HepG2 (cell line): ENCODE measurements around the gene RAB27B. TPM values are rescaled to one million over a fixed set of nuclear protein-coding genes. Genes with fewer than 3 reads are reported as not detected.

Source experiments
- ATAC-seq: fragments of 200-7000 bp; cut with Tn5 transposase; 3 replicates; pipeline ENCODE4 v1.9.1; 2020; ENCODE audit warnings: mild to moderate bottlenecking, moderate library complexity
- BruUV-seq: library from RNA; stranded (reverse); fragments of 400-500 nt; replicated peaks from 2 replicates; lab custom pipeline; 2021; lab: Mats Ljungman, UMichigan
- CTCF ChIA-PET: fragments of 300-600 bp; formaldehyde crosslinking; extraction: SDS; loops from one replicate; lab custom pipeline; 2021; ENCODE audit warnings: low total read pairs, inconsistent platforms, low intra/inter-chr PET ratio; lab: Yijun Ruan, JAX
- POLR2A ChIA-PET: fragments of 350-600 bp; sonication (Branson Sonifier 250); formaldehyde crosslinking; loops from one replicate; lab custom pipeline; 2020; ENCODE audit warnings: antibody characterized with exemption, inconsistent platforms; lab: Yijun Ruan, JAX
- DNase-seq: peaks from one replicate; pipeline ENCODE4 v3.0.0-alpha.2; 2015; ENCODE audit warnings: low spot score
- FAIRE-seq: peaks from 3 replicates; lab custom pipeline; 2011; peaks lifted over from hg19 to GRCh38; lab: Jason Lieb, UNC
- H2AFZ ChIP-seq: one replicate; pipeline ENCODE4 v1.6.1; 2011; ENCODE audit warnings: low read length, inconsistent platforms
- H3K27ac ChIP-seq: fragments of 300-600 bp; 3 replicates; pipeline ENCODE4 v1.8.0; 2011; ENCODE audit warnings: mixed run types, mild to moderate bottlenecking, mixed read lengths, low read length, inconsistent platforms; ENCODE audit not compliant: insufficient read depth; ENCODE audit errors: extremely low read length
- H3K27me3 ChIP-seq, 2 experiments: fragments of 200-600 bp in 1 of 2; 2 replicates in 1 of 2; 3 replicates in 1 of 2; pipeline versions ENCODE4 v1.6.0 to v1.8.0; 2011; ENCODE audit warnings: low read length in 2 of 2, mild to moderate bottlenecking in 2 of 2, moderate library complexity in 2 of 2, inconsistent platforms in 1 of 2; ENCODE audit not compliant: insufficient read depth in 2 of 2, control insufficient read depth in 1 of 2
- H3K36me3 ChIP-seq, 2 experiments: fragments of 200-600 bp in 1 of 2; replicated peaks in 1 of 2; 2 replicates in 1 of 2; 3 replicates in 1 of 2; pipeline versions ENCODE4 v1.5.1 to v1.8.0; 2011; ENCODE audit warnings: low read length in 2 of 2, inconsistent platforms in 1 of 2; ENCODE audit not compliant: insufficient read depth in 2 of 2, control insufficient read depth in 1 of 2
- H3K4me1 ChIP-seq: 2 replicates; pipeline ENCODE4 v1.5.1; 2012; ENCODE audit warnings: low read length, inconsistent platforms; ENCODE audit not compliant: insufficient read depth
- H3K4me2 ChIP-seq: 2 replicates; pipeline ENCODE4 v1.6.0; 2011; ENCODE audit warnings: low read depth, low read length, inconsistent platforms
- H3K4me3 ChIP-seq, 3 experiments: fragments of 200-600 bp in 1 of 3; sonication (generic), shearing (Covaris generic) in 1 of 3; replicated peaks in 1 of 3; 2 replicates each; pipeline ENCODE4 v1.5.1; 2011 to 2016; ENCODE audit warnings: low read length in 3 of 3, inconsistent platforms in 2 of 3, low read depth in 2 of 3, mild to moderate bottlenecking in 2 of 3, control low read depth in 1 of 3, mixed read lengths in 1 of 3; ENCODE audit not compliant: insufficient read depth in 1 of 3
- H3K79me2 ChIP-seq: one replicate; pipeline ENCODE4 v1.6.1; 2011; ENCODE audit warnings: low read length, inconsistent platforms; ENCODE audit not compliant: insufficient read depth
- H3K9ac ChIP-seq: 2 replicates; pipeline ENCODE4 v1.6.0; 2011; ENCODE audit warnings: mild to moderate bottlenecking, low read depth, low read length, inconsistent platforms; ENCODE audit not compliant: insufficient read depth
- H3K9me3 ChIP-seq: 2 replicates; pipeline ENCODE4 v1.5.1; 2012; ENCODE audit warnings: mild to moderate bottlenecking, low read length
- H4K20me1 ChIP-seq: 2 replicates; pipeline ENCODE4 v1.6.0; 2011; ENCODE audit warnings: inconsistent platforms, mild to moderate bottlenecking, low read length, moderate library complexity; ENCODE audit not compliant: insufficient read depth
- ARNT2 ChIP-seq: sonication (generic); formaldehyde crosslinking; IDR thresholded peaks from 2 replicates; pipeline ENCODE4 v1.8.0; 2022; ENCODE audit warnings: mild to moderate bottlenecking, low read depth, missing genetic modification reagents, moderate library complexity
- EED ChIP-seq: sonication (generic); formaldehyde crosslinking; IDR thresholded peaks from 2 replicates; pipeline ENCODE4 v1.5.0; 2020; ENCODE audit warnings: mild to moderate bottlenecking, missing genetic modification reagents
- MAFF ChIP-seq: IDR thresholded peaks from 2 replicates; pipeline ENCODE4 v1.6.1; 2011; ENCODE audit warnings: low read depth, low read length, improper control_type of control experiment
- MAFK ChIP-seq, 2 experiments: IDR thresholded peaks in 1 of 2; conservative IDR thresholded peaks in 1 of 2; 2 replicates each; pipeline ENCODE4 v1.6.1; 2011; ENCODE audit warnings: improper control_type of control experiment in 2 of 2, low read length in 2 of 2
- ZBED4 ChIP-seq: sonication (generic); formaldehyde crosslinking; IDR thresholded peaks from 2 replicates; pipeline ENCODE4 v1.4.0; 2020; ENCODE audit warnings: missing genetic modification reagents, borderline replicate concordance
- ZNF256 ChIP-seq: sonication (generic); formaldehyde crosslinking; conservative IDR thresholded peaks from 2 replicates; pipeline ENCODE4 v1.4.0; 2020; ENCODE audit warnings: missing genetic modification reagents
- WGBS: methylation state at CpG from one replicate; pipeline ENCODE4 v1.1.6; 2017; ENCODE audit warnings: low lambda C conversion rate; 5-methylcytosine and 5-hydroxymethylcytosine counted together
- in situ Hi-C: cut with HindIII; loops from 2 replicates; pipeline ENCODE4 v1.10.0; 2017; ENCODE audit warnings: low pct_unique_long_range_greater_than_20kb; ENCODE audit not compliant: extremely low pct_ligation_motif_present
- intact Hi-C: fragments of 100-400 bp; cut with micrococcal nuclease; formaldehyde crosslinking; loops from one replicate; pipeline ENCODE4 v1.10.0; 2022; ENCODE audit not compliant: unreplicated experiment
- polyA plus RNA-seq, 8 experiments: library from polyadenylated mRNA; depleted of rRNA in 3 of 8; stranded (reverse) in 7 of 8; unstranded in 1 of 8; fragments of >200 nt; fragmentation: Illumina TruSeq in 4 of 8; extraction: Trizol in 4 of 8; gene quantifications; 2 replicates each; pipeline versions ENCODE4 v1.2.1 to v1.2.3, GENCODE V29; 2011 to 2016; ENCODE audit warnings: low read depth in 4 of 8, missing spikeins in 1 of 8, mixed read lengths in 1 of 8; ENCODE audit not compliant: insufficient read depth in 1 of 8
- total RNA-seq, 5 experiments: library from RNA; depleted of rRNA; stranded (reverse); fragments of >200 nt; fragmentation: Illumina TruSeq; extraction: Trizol; gene quantifications; 2 replicates each; pipeline ENCODE4 v1.2.3, GENCODE V29; 2016; ENCODE audit warnings: low read depth in 1 of 5
- TF ChIP-seq, protein P1 (sequence below): sonication (generic); formaldehyde crosslinking; IDR thresholded peaks from 2 replicates; pipeline ENCODE4 v1.4.0; 2020; ENCODE audit warnings: missing genetic modification reagents, borderline replicate concordance
- TF ChIP-seq, protein P2 (sequence below): sonication (generic); formaldehyde crosslinking; IDR thresholded peaks from 2 replicates; pipeline ENCODE4 v1.5.0; 2020; ENCODE audit warnings: missing genetic modification reagents

RAB27B gene
- total and polyA plus RNA-seq, 2 of the 13 experiments (the other 11 are each of a cell fraction or from before 2014, with no cell fraction given): not detected

GRCh38 chr18:54848121-54848520, 19.8 kb downstream of the RAB27B start:
- WGBS: 0% methylated on average over 1 of the region's 1 CpG
- DNase-seq: no peak
- Histone ChIP-seq H3K9me3 (no peaks in the 10 kb centered on the region), H3K27ac (no peak overlapping the region), H3K36me3 (no peaks in the 10 kb centered on the region), H4K20me1 (no peaks in the 10 kb centered on the region), H2AFZ (no peak overlapping the region), H3K9ac (no peak overlapping the region), H3K4me3 (no peak overlapping the region), H3K27me3 (no peaks in the 10 kb centered on the region), H3K79me2 (no peaks in the 10 kb centered on the region), H3K4me2 (no peak overlapping the region), H3K4me1 (no peaks in the 10 kb centered on the region)
- no peak for FAIRE-seq
- intact Hi-C loops: no loop called here
- BruUV-seq: no TSS peak
- in situ Hi-C loops: no loop called here
- TF ChIP-seq, protein P1, sequence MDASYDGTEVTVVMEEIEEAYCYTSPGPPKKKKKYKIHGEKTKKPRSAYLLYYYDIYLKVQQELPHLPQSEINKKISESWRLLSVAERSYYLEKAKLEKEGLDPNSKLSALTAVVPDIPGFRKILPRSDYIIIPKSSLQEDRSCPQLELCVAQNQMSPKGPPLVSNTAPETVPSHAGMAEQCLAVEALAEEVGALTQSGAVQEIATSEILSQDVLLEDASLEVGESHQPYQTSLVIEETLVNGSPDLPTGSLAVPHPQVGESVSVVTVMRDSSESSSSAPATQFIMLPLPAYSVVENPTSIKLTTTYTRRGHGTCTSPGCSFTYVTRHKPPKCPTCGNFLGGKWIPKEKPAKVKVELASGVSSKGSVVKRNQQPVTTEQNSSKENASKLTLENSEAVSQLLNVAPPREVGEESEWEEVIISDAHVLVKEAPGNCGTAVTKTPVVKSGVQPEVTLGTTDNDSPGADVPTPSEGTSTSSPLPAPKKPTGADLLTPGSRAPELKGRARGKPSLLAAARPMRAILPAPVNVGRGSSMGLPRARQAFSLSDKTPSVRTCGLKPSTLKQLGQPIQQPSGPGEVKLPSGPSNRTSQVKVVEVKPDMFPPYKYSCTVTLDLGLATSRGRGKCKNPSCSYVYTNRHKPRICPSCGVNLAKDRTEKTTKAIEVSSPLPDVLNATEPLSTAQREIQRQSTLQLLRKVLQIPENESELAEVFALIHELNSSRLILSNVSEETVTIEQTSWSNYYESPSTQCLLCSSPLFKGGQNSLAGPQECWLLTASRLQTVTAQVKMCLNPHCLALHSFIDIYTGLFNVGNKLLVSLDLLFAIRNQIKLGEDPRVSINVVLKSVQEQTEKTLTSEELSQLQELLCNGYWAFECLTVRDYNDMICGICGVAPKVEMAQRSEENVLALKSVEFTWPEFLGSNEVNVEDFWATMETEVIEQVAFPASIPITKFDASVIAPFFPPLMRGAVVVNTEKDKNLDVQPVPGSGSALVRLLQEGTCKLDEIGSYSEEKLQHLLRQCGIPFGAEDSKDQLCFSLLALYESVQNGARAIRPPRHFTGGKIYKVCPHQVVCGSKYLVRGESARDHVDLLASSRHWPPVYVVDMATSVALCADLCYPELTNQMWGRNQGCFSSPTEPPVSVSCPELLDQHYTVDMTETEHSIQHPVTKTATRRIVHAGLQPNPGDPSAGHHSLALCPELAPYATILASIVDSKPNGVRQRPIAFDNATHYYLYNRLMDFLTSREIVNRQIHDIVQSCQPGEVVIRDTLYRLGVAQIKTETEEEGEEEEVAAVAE (CRISPR knock-in tag): no peak
- TF ChIP-seq MAFF (peak; percentile 85), MAFK (conservative IDR thresholded peaks at IDR 0.05 in 1 of 2, IDR thresholded peaks at IDR 0.05 in 1 of 2; ENCODE audit: low read length in 2 of 2) (peak; percentile 84 to 94)
- no peak for ATAC-seq
- POLR2A ChIA-PET: no interaction called here
- CTCF ChIA-PET: no interaction called here

- H4K20me1 ChIP-seq: no peaks in the 10 kb centered on the region
- no peaks in the 10 kb centered on the region for H3K79me2 ChIP-seq
- BruUV-seq: no TSS peak
- H3K4me1 ChIP-seq: no peaks in the 10 kb centered on the region
- intact Hi-C loops: no loop called here
- ATAC-seq (no peak), FAIRE-seq (no peak), DNase-seq (no peak)
- CTCF ChIA-PET: no interaction called here
- no peaks in the 10 kb centered on the region for H3K27me3 ChIP-seq
- no peaks in the 10 kb centered on the region for H3K9me3 ChIP-seq
- no peak overlapping the region for H3K9ac ChIP-seq
- no peak overlapping the region for H3K4me3 ChIP-seq
- no peaks in the 10 kb centered on the region for H3K36me3 ChIP-seq
- 46% methylated on average over 2 of the region's 2 CpGs for WGBS
- in situ Hi-C loops: no loop called here
- POLR2A ChIA-PET: no interaction called here
- H2AFZ ChIP-seq: no peak overlapping the region
- no peak overlapping the region for H3K27ac ChIP-seq
- no peak overlapping the region for H3K4me2 ChIP-seq
- TF ChIP-seq ARNT2 (CRISPR knock-in tag): no peak
- TF ChIP-seq EED (CRISPR knock-in tag): no peak
- no peak for TF ChIP-seq ZNF256 (CRISPR knock-in tag)
- no peak for TF ChIP-seq ZBED4
- TF ChIP-seq, protein P2, sequence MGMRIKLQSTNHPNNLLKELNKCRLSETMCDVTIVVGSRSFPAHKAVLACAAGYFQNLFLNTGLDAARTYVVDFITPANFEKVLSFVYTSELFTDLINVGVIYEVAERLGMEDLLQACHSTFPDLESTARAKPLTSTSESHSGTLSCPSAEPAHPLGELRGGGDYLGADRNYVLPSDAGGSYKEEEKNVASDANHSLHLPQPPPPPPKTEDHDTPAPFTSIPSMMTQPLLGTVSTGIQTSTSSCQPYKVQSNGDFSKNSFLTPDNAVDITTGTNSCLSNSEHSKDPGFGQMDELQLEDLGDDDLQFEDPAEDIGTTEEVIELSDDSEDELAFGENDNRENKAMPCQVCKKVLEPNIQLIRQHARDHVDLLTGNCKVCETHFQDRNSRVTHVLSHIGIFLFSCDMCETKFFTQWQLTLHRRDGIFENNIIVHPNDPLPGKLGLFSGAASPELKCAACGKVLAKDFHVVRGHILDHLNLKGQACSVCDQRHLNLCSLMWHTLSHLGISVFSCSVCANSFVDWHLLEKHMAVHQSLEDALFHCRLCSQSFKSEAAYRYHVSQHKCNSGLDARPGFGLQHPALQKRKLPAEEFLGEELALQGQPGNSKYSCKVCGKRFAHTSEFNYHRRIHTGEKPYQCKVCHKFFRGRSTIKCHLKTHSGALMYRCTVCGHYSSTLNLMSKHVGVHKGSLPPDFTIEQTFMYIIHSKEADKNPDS (CRISPR knock-in tag): no peak
These were observed 21.4 kb downstream of the RAB27B start for GRCh38 chr18:54849683-54850082.
